GM23338 (cell line): ENCODE data around the gene MAN2A2. TPM values are rescaled to one million over a fixed set of nuclear protein-coding genes. Genes with fewer than 3 reads are reported as not detected.
"Not testable (repeated sequence)": the region's sequence is repeated elsewhere in the genome, so short reads cannot be mapped to it uniquely, and the experiment has no call there.

Experiments used
- ATAC-seq: fragments of 200-7000 bp; cut with Tn5 transposase; 3 replicates; pipeline ENCODE4 v1.9.1; 2020
- DNase-seq: peaks from one replicate; pipeline ENCODE4 v3.0.0-alpha.2; 2015; ENCODE audit warnings: low spot score
- H2AFZ ChIP-seq: fragments of 200-600 bp; sonication (generic); 2 replicates; pipeline ENCODE4 v1.8.0; 2016; ENCODE audit warnings: antibody characterized with exemption, mild to moderate bottlenecking, moderate library complexity
- H3F3A ChIP-seq: fragments of 200-600 bp; sonication (generic); replicated peaks from 2 replicates; pipeline ENCODE4 v1.8.0; 2017; ENCODE audit warnings: antibody characterized with exemption, mixed run types, low read depth
- H3K27ac ChIP-seq: fragments of 200-600 bp; sonication (generic); 2 replicates; pipeline ENCODE4 v1.6.1; 2016; ENCODE audit warnings: low read depth
- H3K27me3 ChIP-seq: fragments of 200-600 bp; sonication (generic); 2 replicates; pipeline ENCODE4 v1.8.0; 2016; ENCODE audit warnings: mild to moderate bottlenecking, mixed run types, moderate library complexity; ENCODE audit not compliant: insufficient read depth
- H3K36me3 ChIP-seq: fragments of 200-600 bp; sonication (generic); 2 replicates; pipeline ENCODE4 v1.8.0; 2016; ENCODE audit warnings: mild to moderate bottlenecking; ENCODE audit not compliant: insufficient read depth
- H3K4me1 ChIP-seq: fragments of 200-600 bp; sonication (generic); 2 replicates; pipeline ENCODE4 v1.8.0; 2016; ENCODE audit warnings: mild to moderate bottlenecking, moderate library complexity; ENCODE audit not compliant: insufficient read depth
- H3K4me2 ChIP-seq: fragments of 200-600 bp; sonication (generic); 2 replicates; pipeline ENCODE4 v1.7.1; 2017; ENCODE audit warnings: mixed run types
- H3K4me3 ChIP-seq: fragments of 200-600 bp; sonication (generic); 2 replicates; pipeline ENCODE4 v1.6.1; 2016; ENCODE audit warnings: mixed run types
- H3K79me2 ChIP-seq: fragments of 200-600 bp; sonication (generic); replicated peaks from 2 replicates; pipeline ENCODE4 v1.8.0; 2017; ENCODE audit warnings: mild to moderate bottlenecking; ENCODE audit not compliant: insufficient read depth
- H3K9me2 ChIP-seq: fragments of 200-600 bp; sonication (generic); 2 replicates; pipeline ENCODE4 v1.8.0; 2017; ENCODE audit not compliant: insufficient read depth
- H4K20me1 ChIP-seq: fragments of 200-600 bp; sonication (generic); replicated peaks from 2 replicates; pipeline ENCODE4 v1.8.0; 2017; ENCODE audit warnings: mild to moderate bottlenecking; ENCODE audit not compliant: insufficient read depth
- H3K27ac Mint-ChIP-seq: 2 replicates; pipeline ENCODE4 v1.8.0; 2020; ENCODE audit warnings: inconsistent platforms, mild to moderate bottlenecking, moderate library complexity, mixed read lengths
- H3K27me3 Mint-ChIP-seq: 3 replicates; pipeline ENCODE4 v1.8.0; 2022; ENCODE audit warnings: low read depth, mild to moderate bottlenecking, moderate library complexity, mixed read lengths, inconsistent platforms; ENCODE audit not compliant: insufficient read depth, poor library complexity
- H3K36me3 Mint-ChIP-seq: 3 replicates; pipeline ENCODE4 v1.8.0; 2021; ENCODE audit warnings: low read depth, mild to moderate bottlenecking, inconsistent platforms, moderate library complexity, mixed read lengths
- H3K4me1 Mint-ChIP-seq: 3 replicates; pipeline ENCODE4 v1.8.0; 2020; ENCODE audit warnings: mild to moderate bottlenecking, inconsistent platforms, mixed read lengths
- H3K4me3 Mint-ChIP-seq: 3 replicates; pipeline ENCODE4 v1.8.0; 2021; ENCODE audit warnings: moderate library complexity, mild to moderate bottlenecking, inconsistent platforms, mixed read lengths
- H3K9me3 Mint-ChIP-seq: 3 replicates; pipeline ENCODE4 v1.8.0; 2020; ENCODE audit warnings: moderate library complexity, mild to moderate bottlenecking, inconsistent platforms, mixed read lengths
- CTCF ChIP-seq, 2 experiments: fragments of 200-600 bp in 1 of 2; sonication (generic) in 1 of 2; conservative IDR thresholded peaks; 2 replicates each; pipeline versions ENCODE4 v1.5.1 to v1.6.1; 2016 to 2017; ENCODE audit warnings: antibody characterized with exemption in 2 of 2, low read depth in 2 of 2, mild to moderate bottlenecking in 2 of 2, moderate library complexity in 1 of 2
- NANOG ChIP-seq: IDR thresholded peaks from 2 replicates; pipeline ENCODE4 v1.6.1; 2016; ENCODE audit warnings: antibody characterized with exemption, borderline replicate concordance
- REST ChIP-seq: IDR thresholded peaks from one replicate; pipeline ENCODE4 v1.6.1; 2018; ENCODE audit warnings: antibody characterized with exemption; ENCODE audit not compliant: unreplicated experiment
- ZNF114 ChIP-seq: fragments of 250-450 bp; sonication (Bioruptor Pico); IDR thresholded peaks from 2 replicates; pipeline ENCODE4 v1.5.0; 2020; ENCODE audit warnings: mild to moderate bottlenecking, moderate library complexity
- polyA plus RNA-seq: library from polyadenylated mRNA; unstranded; fragments of >200 nt; fragmentation: Nextera tagmentation; extraction: Ambion mirVana; gene quantifications from 2 replicates; pipeline ENCODE4 v1.2.1, GENCODE V29; 2016
- total RNA-seq: library from RNA; depleted of rRNA; stranded (reverse); fragments of >200 nt; shearing (Covaris generic); gene quantifications from 2 replicates; pipeline ENCODE4 v1.2.3, GENCODE V29; 2014
- TF ChIP-seq, protein P1 (sequence below): fragments of 250-450 bp; sonication (Bioruptor Pico); IDR thresholded peaks from 2 replicates; pipeline ENCODE4 v1.5.0; 2020; ENCODE audit warnings: mild to moderate bottlenecking, moderate library complexity

Gene MAN2A2
- total and polyA plus RNA-seq, 2 experiments from 2014 or later: 8.2 to 17.1 TPM

DNA sequence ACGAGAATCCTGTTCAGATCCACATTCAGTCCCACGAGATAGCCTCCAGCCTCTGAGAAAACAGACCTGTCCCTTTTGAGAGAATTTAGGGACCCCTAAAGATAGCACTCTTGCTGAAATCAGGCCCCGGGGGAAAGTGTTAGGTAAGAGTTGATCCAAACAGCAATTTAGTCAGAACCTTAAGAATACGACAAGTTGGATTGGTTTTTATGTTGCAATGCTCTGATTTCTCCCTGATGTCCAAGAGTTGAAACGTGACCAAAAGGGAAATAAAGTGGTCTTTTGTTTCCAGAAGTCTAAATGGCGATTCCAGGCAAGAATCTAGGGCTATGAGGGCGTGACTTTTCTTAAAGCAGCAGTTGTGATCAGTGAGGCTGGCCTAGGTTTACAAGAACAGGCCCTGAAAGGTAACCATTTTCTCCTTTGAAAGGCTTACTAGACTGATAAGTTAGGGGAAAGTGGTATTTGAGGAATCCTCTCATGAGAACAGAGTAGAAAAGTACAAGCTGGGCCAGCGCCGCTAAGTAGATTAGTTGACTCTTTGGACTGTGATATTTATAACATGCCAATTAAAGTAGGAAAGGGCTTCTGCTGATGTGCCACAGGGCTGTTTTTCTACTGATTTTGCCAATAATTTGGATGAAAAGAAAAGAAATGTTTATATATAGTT, 4.9 kb downstream of the MAN2A2 start (continued):
- TF ChIP-seq, protein P1, sequence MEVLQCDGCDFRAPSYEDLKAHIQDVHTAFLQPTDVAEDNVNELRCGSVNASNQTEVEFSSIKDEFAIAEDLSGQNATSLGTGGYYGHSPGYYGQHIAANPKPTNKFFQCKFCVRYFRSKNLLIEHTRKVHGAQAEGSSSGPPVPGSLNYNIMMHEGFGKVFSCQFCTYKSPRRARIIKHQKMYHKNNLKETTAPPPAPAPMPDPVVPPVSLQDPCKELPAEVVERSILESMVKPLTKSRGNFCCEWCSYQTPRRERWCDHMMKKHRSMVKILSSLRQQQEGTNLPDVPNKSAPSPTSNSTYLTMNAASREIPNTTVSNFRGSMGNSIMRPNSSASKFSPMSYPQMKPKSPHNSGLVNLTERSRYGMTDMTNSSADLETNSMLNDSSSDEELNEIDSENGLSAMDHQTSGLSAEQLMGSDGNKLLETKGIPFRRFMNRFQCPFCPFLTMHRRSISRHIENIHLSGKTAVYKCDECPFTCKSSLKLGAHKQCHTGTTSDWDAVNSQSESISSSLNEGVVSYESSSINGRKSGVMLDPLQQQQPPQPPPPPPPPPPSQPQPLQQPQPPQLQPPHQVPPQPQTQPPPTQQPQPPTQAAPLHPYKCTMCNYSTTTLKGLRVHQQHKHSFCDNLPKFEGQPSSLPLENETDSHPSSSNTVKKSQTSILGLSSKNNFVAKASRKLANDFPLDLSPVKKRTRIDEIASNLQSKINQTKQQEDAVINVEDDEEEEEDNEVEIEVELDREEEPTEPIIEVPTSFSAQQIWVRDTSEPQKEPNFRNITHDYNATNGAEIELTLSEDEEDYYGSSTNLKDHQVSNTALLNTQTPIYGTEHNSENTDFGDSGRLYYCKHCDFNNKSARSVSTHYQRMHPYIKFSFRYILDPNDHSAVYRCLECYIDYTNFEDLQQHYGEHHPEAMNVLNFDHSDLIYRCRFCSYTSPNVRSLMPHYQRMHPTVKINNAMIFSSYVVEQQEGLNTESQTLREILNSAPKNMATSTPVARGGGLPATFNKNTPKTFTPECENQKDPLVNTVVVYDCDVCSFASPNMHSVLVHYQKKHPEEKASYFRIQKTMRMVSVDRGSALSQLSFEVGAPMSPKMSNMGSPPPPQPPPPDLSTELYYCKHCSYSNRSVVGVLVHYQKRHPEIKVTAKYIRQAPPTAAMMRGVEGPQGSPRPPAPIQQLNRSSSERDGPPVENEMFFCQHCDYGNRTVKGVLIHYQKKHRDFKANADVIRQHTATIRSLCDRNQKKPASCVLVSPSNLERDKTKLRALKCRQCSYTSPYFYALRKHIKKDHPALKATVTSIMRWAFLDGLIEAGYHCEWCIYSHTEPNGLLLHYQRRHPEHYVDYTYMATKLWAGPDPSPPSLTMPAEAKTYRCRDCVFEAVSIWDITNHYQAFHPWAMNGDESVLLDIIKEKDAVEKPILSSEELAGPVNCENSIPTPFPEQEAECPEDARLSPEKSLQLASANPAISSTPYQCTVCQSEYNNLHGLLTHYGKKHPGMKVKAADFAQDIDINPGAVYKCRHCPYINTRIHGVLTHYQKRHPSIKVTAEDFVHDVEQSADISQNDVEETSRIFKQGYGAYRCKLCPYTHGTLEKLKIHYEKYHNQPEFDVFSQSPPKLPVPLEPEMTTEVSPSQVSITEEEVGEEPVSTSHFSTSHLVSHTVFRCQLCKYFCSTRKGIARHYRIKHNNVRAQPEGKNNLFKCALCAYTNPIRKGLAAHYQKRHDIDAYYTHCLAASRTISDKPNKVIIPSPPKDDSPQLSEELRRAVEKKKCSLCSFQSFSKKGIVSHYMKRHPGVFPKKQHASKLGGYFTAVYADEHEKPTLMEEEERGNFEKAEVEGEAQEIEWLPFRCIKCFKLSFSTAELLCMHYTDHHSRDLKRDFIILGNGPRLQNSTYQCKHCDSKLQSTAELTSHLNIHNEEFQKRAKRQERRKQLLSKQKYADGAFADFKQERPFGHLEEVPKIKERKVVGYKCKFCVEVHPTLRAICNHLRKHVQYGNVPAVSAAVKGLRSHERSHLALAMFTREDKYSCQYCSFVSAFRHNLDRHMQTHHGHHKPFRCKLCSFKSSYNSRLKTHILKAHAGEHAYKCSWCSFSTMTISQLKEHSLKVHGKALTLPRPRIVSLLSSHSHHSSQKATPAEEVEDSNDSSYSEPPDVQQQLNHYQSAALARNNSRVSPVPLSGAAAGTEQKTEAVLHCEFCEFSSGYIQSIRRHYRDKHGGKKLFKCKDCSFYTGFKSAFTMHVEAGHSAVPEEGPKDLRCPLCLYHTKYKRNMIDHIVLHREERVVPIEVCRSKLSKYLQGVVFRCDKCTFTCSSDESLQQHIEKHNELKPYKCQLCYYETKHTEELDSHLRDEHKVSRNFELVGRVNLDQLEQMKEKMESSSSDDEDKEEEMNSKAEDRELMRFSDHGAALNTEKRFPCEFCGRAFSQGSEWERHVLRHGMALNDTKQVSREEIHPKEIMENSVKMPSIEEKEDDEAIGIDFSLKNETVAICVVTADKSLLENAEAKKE: no peak
- TF ChIP-seq CTCF (conservative IDR thresholded peaks at IDR 0.05; ENCODE audit: low read depth in 2 of 2) (no peak), REST (no peak), ZNF114 (CRISPR knock-in tag) (no peak), NANOG (no peak)

GRCh38 chr15:90909449-90909848, 6.3 kb downstream of the MAN2A2 start:
- H3K9me3 Mint-ChIP-seq, H3K4me3 Mint-ChIP-seq, H3K27ac ChIP-seq, DNase-seq, H3K27me3 ChIP-seq, H3F3A ChIP-seq, H3K4me1 Mint-ChIP-seq, ATAC-seq, H3K27ac Mint-ChIP-seq, H3K9me2 ChIP-seq, H3K4me3 ChIP-seq, H4K20me1 ChIP-seq, H3K36me3 ChIP-seq, H3K4me1 ChIP-seq, H3K79me2 ChIP-seq, H3K4me2 ChIP-seq, H2AFZ ChIP-seq, H3K27me3 Mint-ChIP-seq: not testable (repeated sequence)
- H3K36me3 Mint-ChIP-seq: peaks cover 14% of the 10 kb centered on the region
